Rectal smooth muscle tissue (tissue), 1 donor: ENCODE measurements around the gene ANKRD13D.

Source experiments
- H3K27ac ChIP-seq: one replicate; pipeline ENCODE4 v1.7.0; 2013; ENCODE audit warnings: low read depth, low read length, inconsistent platforms
- H3K27me3 ChIP-seq: one replicate; pipeline ENCODE4 v1.7.0; 2013; ENCODE audit warnings: low read length; ENCODE audit not compliant: control insufficient read depth, insufficient read depth
- H3K36me3 ChIP-seq: one replicate; pipeline ENCODE4 v1.7.0; 2013; ENCODE audit warnings: low read length; ENCODE audit not compliant: control insufficient read depth, insufficient read depth
- H3K4me1 ChIP-seq: one replicate; pipeline ENCODE4 v1.7.0; 2013; ENCODE audit warnings: low read length; ENCODE audit not compliant: control insufficient read depth, insufficient read depth
- H3K4me3 ChIP-seq: one replicate; pipeline ENCODE4 v1.7.0; 2013; ENCODE audit warnings: low read length
- H3K9ac ChIP-seq: one replicate; pipeline ENCODE4 v1.7.0; 2013; ENCODE audit warnings: low read length

The ANKRD13D gene

GRCh38 chr11:67300256-67300755, 11.2 kb downstream of the ANKRD13D start:
- Histone ChIP-seq H3K27me3 (no peaks in the 10 kb centered on the region), H3K27ac (no peak overlapping the region), H3K9ac (no peak overlapping the region), H3K4me1 (peaks cover 4% of the 10 kb centered on the region), H3K4me3 (no peak overlapping the region), H3K36me3 (peaks cover 17% of the 10 kb centered on the region)

GRCh38 chr11:67300756-67301312, 11.7 kb downstream of the ANKRD13D start:
- no peak overlapping the region for H3K4me3 ChIP-seq
- no peak overlapping the region for H3K27ac ChIP-seq
- H3K4me1 ChIP-seq: peaks cover 4% of the 10 kb centered on the region
- no peaks in the 10 kb centered on the region for H3K27me3 ChIP-seq
- no peak overlapping the region for H3K9ac ChIP-seq
- peaks cover 17% of the 10 kb centered on the region for H3K36me3 ChIP-seq

- Histone ChIP-seq H3K9ac (no peak overlapping the region), H3K27me3 (no peaks in the 10 kb centered on the region), H3K4me1 (peaks cover 4% of the 10 kb centered on the region), H3K27ac (no peak overlapping the region), H3K4me3 (no peak overlapping the region), H3K36me3 (peaks cover 17% of the 10 kb centered on the region)
Observed at GRCh38 chr11:67301313-67301921, 12.3 kb downstream of the ANKRD13D start.

- no peak overlapping the region for H3K27ac ChIP-seq
- peaks cover 4% of the 10 kb centered on the region for H3K4me1 ChIP-seq
- H3K4me3 ChIP-seq: peak overlapping the region; percentile 89
- peak overlapping the region; percentile 2 for H3K9ac ChIP-seq
- H3K36me3 ChIP-seq: peaks cover 14% of the 10 kb centered on the region
- H3K27me3 ChIP-seq: no peaks in the 10 kb centered on the region
Observed at GRCh38 chr11:67301951-67302516, 12.9 kb downstream of the ANKRD13D start.

GRCh38 chr11:67302571-67303131, 13.5 kb downstream of the ANKRD13D start:
- no peaks in the 10 kb centered on the region for H3K27me3 ChIP-seq
- peak overlapping the region; percentile 2 for H3K9ac ChIP-seq
- H3K27ac ChIP-seq: no peak overlapping the region
- H3K36me3 ChIP-seq: peaks cover 14% of the 10 kb centered on the region
- H3K4me1 ChIP-seq: peaks cover 4% of the 10 kb centered on the region
- peak overlapping the region; percentile 89 for H3K4me3 ChIP-seq

GRCh38 chr11:67303132-67303834, 14.2 kb downstream of the ANKRD13D start, which contains the start of gene SSH3:
Gene SSH3, plus strand, starts transcription at chr11:67303530. Its CDS starts 96 bp downstream, at chr11:67303626.
- H3K4me3 ChIP-seq: peak within 1 kb of the TSS; percentile 89
- H3K9ac ChIP-seq: peak within 1 kb of the TSS; percentile 68
- H3K36me3 ChIP-seq: peaks cover 14% of the 10 kb centered on the region
- no peaks in the 10 kb centered on the region for H3K27me3 ChIP-seq
- H3K27ac ChIP-seq: no peak within 1 kb of the TSS
- peaks cover 4% of the 10 kb centered on the region for H3K4me1 ChIP-seq

GRCh38 chr11:67303835-67304411, 14.8 kb downstream of the ANKRD13D start:
- peaks cover 12% of the 10 kb centered on the region for H3K36me3 ChIP-seq
- H3K4me3 ChIP-seq: peak overlapping the region; percentile 89
- peaks cover 4% of the 10 kb centered on the region for H3K4me1 ChIP-seq
- H3K27ac ChIP-seq: no peak overlapping the region
- H3K27me3 ChIP-seq: no peaks in the 10 kb centered on the region
- H3K9ac ChIP-seq: peak overlapping the region; percentile 68

GRCh38 chr11:67304511-67305113, 15.5 kb downstream of the ANKRD13D start:
- Histone ChIP-seq H3K36me3 (peaks cover 9% of the 10 kb centered on the region), H3K4me1 (peaks cover 4% of the 10 kb centered on the region), H3K27ac (no peak overlapping the region), H3K27me3 (no peaks in the 10 kb centered on the region), H3K4me3 (peak overlapping the region; percentile 89), H3K9ac (no peak overlapping the region)

- Histone ChIP-seq H3K9ac (no peak overlapping the region), H3K27me3 (no peaks in the 10 kb centered on the region), H3K36me3 (peaks cover 4% of the 10 kb centered on the region), H3K4me3 (no peak overlapping the region), H3K27ac (no peak overlapping the region), H3K4me1 (peaks cover 4% of the 10 kb centered on the region)
Observed at GRCh38 chr11:67306769-67307544, 17.9 kb downstream of the ANKRD13D start.

GRCh38 chr11:67307545-67308001, 18.5 kb downstream of the ANKRD13D start:
- Histone ChIP-seq H3K36me3 (peaks cover 4% of the 10 kb centered on the region), H3K4me1 (peaks cover 4% of the 10 kb centered on the region), H3K4me3 (no peak overlapping the region)

More at GRCh38 chr11:67307545-67308001, 18.5 kb downstream of the ANKRD13D start:
- Histone ChIP-seq H3K9ac (no peak overlapping the region), H3K27ac (no peak overlapping the region), H3K27me3 (no peaks in the 10 kb centered on the region)
